ES-I3 (cell line): Measurements from ENCODE around the gene PPIL4.

Source experiments
- H3K36me3 ChIP-seq: 2 replicates; pipeline ENCODE4 v1.6.1; 2013; ENCODE audit warnings: mild to moderate bottlenecking, low read length, control low read depth, moderate library complexity; ENCODE audit not compliant: insufficient read depth
- H3K4me1 ChIP-seq: 2 replicates; pipeline ENCODE4 v1.6.1; 2013; ENCODE audit warnings: mild to moderate bottlenecking, control low read depth, low read length; ENCODE audit not compliant: insufficient read depth
- H3K9ac ChIP-seq: 2 replicates; pipeline ENCODE4 v1.6.1; 2013; ENCODE audit warnings: low read depth, mild to moderate bottlenecking, low read length, moderate library complexity
- H3K9me3 ChIP-seq: 2 replicates; pipeline ENCODE4 v1.6.1; 2013; ENCODE audit warnings: mild to moderate bottlenecking, low read length, moderate library complexity; ENCODE audit not compliant: control insufficient read depth, insufficient read depth

PPIL4 gene

DNA sequence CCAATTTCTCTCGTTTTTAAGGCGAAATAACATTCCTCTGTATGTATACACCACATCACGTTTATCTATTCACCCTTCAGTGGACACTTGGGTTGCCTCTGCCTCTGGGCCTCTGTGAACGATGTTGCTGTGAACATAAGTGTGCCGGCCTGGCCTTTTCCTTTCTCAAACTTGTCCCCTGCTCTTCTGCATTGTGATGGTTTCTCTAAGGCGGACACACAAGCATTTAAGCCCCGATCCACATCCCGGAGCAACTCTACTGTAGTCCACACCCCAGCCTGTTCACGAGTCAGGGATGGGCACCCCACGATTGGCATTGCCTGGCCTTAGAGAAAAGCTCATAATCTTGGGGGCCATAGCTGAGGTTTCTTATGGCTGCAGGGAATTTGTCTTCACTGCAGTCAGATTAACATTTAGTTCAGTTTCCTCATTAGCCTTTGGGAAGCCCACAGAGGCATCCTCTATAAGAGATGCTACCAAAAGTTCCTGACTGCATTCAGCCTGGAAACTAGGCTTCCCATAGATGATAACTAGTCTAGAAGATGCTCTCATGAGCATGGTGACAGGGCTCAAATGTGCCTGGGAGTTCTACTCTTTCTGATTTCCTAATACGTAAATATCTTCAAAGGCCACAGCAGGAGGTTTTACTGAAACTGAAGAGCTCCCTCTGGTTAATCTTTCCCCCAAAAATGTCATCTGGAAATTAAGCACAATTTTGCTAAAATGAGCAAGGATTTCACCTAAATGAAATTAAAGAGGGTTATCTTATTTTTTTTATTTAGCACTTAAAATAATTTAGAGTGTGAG is 61.8 kb downstream of the PPIL4 start:
- Histone ChIP-seq H3K9me3 (no peaks in the 10 kb centered on the region), H3K9ac (no peak overlapping the region), H3K4me1 (peaks cover 4% of the 10 kb centered on the region; the same call in 1 of the 2 replicates), H3K36me3 (no peaks in the 10 kb centered on the region)

DNA sequence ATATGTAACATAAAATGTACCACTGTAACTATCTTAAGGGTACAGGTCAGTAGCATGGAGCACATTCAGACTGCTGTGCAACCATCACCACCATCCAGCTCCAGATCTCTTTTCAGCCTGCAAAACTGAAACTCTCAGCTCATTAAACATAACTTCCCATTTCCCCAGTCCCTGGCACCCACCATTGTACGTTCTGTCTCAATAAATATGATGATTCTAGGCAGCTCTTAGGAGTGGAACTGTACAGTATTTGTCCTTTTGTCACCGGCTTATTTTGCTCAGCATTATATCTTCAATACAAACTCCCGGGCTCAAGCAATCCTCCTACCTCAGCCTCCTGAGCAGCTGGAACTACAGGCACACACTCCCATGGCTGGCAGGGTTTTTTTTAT is 62.5 kb downstream of the PPIL4 start:
- Histone ChIP-seq H3K9me3 (no peaks in the 10 kb centered on the region), H3K4me1 (peaks cover 4% of the 10 kb centered on the region; the same call in 1 of the 2 replicates), H3K9ac (no peak overlapping the region), H3K36me3 (no peaks in the 10 kb centered on the region)

DNA sequence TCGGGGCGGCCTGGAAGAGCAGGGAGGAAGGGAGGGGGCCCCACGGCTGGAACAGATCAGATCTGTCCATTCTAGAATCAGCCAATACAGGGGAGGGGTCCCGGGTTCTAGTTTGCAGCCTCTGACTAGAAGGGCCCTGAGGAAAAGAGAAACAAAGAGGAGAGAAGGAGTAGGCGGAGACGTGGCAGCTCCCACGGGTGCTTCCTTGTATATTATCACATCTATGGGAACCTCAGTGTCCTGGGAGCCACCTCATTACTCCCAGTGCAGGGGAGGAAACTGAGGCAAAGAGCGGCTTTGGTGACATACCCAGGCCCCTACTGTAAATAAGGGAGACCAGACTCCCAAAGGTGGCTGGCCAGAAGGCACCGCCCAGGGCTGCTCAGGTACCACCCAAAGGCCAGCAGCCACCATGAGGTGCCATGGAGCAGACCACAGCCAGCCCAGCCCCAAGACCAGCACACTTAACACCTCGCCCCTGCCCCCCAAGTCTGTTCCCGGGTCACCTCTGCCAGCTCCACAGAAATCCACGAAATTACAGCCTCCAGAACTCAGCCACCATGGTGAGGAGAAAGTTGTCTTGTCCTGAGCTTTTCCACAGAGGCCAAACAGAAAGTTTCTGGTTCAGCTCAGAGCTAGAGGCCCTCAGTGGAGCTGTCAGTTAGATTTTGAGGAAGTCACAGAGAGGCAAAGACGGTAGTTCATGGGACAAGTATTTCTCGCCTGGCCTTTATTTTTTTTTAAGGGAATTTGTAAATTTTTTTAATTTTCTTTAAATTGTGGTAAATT is 63.1 kb downstream of the PPIL4 start:
- peaks cover 4% of the 10 kb centered on the region; the same call in 1 of the 2 replicates for H3K4me1 ChIP-seq
- H3K9me3 ChIP-seq = no peaks in the 10 kb centered on the region
- no peak overlapping the region for H3K9ac ChIP-seq
- no peaks in the 10 kb centered on the region for H3K36me3 ChIP-seq

DNA sequence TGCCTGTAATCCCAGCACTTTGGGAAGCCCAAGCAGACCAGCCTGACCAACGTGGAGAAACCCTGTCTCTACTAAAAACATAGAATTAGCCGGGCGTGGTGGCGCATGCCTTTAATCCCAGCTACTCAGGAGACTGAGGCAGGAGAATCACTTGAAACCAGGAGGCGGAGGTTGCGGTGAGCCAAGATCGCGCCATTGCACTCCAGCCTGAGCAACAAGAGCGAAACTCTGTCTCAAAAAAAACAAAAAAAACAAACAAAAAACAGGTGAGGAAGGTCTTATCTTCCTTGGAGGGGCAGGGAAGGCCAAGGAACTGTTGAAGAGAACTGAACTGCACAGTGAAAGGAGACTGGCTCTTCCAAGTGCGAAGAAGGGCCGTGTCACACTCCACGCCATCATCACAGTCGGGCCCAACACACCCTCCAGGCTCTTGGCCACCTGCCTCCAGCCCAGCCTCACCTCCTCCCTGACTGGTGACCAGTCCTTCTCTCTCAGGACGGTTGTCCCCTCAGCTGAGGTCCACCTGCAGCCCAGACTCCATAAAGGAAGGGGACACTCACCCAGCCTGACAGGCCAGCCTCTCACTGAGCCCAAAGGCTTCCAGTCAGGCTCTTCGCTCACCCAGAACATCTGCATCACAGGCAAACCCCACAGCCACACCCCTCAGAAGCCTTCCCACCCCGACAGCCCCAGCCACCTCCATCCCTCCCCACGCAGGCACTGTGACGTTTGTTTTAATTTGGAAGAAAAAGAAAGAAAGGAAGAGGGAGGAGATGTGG is 65.2 kb downstream of the PPIL4 start:
- peaks cover 4% of the 10 kb centered on the region; the same call in 1 of the 2 replicates for H3K4me1 ChIP-seq
- H3K9me3 ChIP-seq = no peaks in the 10 kb centered on the region
- no peaks in the 10 kb centered on the region for H3K36me3 ChIP-seq
- H3K9ac ChIP-seq = no peak overlapping the region

DNA sequence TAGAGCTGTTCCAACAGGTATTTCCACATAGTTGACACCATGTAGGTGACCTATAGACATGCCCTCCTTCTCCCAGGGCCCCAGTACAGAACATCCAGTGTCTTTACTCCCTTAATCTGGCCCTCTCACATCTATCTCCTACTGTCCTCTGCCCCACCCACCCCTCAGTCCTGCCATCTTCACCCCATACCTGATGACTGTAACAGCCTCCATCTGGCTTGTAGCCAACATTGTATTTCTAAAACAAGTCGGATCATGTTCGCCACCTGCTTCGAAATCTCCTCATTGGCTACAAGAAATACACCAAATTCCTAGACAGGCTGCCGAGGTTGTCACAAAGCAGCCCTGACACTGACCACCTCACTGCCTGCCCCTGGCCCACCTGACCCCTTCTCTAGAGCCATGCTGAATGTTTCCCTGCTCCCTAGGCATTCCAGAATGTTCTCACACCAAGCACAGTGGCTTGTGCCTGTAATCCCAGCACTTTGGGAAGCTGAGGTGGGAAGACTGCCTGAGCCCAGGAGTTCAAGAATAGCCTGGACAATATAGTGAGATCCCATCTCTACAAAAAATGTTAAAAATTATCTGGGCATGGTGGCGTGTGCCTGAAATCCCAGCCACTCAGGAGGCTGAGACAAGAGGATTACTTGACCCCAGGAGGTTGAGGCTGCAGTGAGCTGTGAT is 67.1 kb downstream of the PPIL4 start:
- H3K9me3 ChIP-seq = no peaks in the 10 kb centered on the region
- H3K9ac ChIP-seq = no peak overlapping the region
- peaks cover 6% of the 10 kb centered on the region for H3K4me1 ChIP-seq
- no peaks in the 10 kb centered on the region for H3K36me3 ChIP-seq

DNA sequence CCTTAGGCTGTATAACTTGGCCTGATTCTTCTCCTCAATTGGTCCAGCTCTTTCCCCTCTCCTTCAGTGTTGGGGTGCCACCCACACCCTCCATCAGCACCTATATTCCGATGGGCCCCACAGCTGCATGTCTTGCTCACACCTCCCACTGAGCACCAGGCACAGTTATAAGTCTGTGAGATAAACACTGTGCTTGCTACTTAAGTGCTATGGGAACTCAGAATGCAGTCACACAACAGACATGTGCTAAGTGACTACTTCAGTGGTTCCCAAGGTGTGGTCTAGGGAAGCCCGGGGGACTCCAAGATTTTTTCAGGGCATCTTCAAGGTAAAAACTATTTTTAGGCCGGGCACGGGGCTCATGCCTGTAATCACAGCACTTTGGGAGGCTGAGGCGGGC is 68.3 kb downstream of the PPIL4 start:
- Histone ChIP-seq H3K9ac (no peak overlapping the region), H3K9me3 (no peaks in the 10 kb centered on the region), H3K4me1 (peaks cover 15% of the 10 kb centered on the region), H3K36me3 (no peaks in the 10 kb centered on the region)

DNA sequence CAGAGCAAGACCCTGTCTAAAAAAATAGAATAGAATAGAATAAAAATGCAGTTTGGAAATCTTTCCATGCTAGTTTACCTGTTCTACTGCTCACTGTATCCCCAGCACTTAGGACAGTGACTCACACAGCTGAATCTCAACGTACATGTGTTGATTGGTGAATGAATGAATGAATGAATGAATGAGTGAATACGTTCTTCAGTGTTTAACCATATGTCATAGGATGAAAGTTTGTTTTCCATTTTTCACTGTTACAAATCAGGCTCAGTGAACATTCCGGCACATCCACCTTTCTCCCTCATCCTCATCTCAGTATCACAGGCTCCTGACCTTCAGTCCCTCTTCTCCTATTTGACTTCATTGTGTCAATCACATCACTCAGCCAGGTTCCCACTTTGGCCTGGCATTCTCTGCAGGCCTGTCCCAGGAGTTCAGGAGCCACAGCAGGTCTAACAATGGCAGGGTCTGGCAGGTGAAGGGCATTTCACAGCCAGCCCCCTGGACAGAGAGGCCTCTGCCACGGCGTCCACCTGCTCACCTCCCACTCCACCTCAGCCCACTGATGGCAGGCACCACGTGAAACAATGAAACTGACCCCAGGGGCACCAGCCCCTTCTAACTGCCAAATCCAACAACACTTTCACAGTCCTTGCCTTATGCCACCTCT is 68.9 kb downstream of the PPIL4 start:
- H3K9ac ChIP-seq = no peak overlapping the region
- no peaks in the 10 kb centered on the region for H3K9me3 ChIP-seq
- peaks cover 12% of the 10 kb centered on the region for H3K4me1 ChIP-seq
- no peaks in the 10 kb centered on the region for H3K36me3 ChIP-seq

DNA sequence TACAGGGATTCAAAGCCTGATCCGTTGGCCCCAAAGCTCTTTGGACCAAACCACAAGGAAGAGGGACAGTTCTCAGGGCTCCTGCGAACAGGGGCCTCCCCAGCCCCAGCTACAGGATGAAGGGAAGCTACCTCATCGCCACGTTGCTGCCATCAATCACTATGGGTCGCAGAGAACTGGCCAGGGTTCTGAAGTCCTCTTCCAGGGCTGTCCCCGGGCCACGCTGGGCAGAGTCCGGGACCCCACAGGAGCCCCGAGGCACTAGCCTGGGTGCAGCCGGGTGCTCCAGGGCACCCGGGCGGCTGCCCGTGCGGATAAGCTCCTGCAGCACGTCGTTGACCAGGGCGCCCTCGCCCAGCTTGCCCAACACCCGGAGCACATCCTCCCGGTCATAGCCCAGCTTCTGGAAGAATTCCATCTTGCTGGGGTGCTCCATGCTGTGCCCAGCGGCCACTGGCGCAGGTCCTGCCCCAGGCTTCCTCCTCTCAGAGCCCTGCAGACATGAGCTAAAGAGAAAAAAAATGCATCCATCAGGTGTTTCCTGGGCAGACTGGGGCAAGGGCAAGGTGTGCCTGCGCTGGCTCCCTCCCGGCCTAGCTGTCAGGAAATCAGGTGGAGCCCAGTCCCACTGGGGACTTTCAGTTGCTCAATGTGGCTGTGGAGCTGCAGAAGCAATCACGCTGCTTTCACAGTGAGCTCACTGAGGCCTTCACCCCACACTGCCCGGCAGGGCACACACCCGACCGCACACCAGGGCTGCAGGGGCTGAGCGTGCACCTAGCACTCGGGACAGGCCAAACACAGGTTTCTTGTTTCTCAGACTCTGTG is 71.5 kb downstream of the PPIL4 start:
- Histone ChIP-seq H3K36me3 (no peaks in the 10 kb centered on the region), H3K9me3 (no peaks in the 10 kb centered on the region), H3K9ac (no peak overlapping the region), H3K4me1 (peaks cover 11% of the 10 kb centered on the region)

DNA sequence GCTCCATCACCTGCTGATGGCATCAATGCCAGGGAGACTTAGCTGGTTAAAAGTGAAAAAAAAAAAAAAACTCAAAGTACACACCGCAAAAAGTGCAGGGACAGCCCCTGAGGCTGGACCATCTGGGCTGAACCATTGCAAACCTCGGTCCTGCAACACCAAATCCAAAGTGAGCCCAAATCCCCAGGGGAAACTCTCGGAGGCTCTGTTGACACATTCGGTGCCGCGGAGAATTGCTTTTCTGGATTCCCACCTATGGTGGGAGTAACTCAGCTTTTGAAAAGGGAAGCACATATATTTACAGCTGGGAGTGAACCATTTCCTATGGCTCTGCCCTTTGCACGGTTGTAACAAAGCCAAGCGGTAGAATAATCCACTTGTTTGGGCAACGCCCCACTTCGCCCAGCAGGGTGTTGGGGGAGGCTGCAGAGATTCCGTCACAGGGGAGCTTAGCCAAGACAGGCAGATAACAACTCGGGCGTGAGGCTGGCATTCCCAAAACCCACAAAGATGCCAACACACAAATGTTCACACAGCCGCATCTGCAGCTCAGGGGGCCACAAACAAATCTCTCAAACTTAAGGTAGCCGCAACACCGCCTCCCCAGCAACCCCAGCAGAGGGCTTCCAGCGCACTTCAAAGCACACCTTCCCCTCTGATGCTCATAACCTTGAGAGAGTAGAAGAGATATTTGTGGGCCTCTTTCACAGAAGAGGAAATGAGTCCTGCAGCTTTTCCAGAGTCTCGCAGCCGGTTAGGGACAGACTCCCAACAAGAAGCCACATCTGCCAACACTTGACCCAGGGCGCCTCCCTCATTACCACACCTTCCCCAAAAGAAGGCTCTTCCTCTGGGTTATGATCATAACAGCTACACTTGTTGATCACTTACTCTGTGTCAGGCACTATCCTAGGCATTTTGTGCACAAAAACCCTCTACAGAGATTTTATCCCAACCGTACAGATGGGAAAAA is 72.5 kb downstream of the PPIL4 start:
- no peaks in the 10 kb centered on the region for H3K9me3 ChIP-seq
- peaks cover 11% of the 10 kb centered on the region for H3K4me1 ChIP-seq
- no peak overlapping the region for H3K9ac ChIP-seq
- H3K36me3 ChIP-seq = no peaks in the 10 kb centered on the region

DNA sequence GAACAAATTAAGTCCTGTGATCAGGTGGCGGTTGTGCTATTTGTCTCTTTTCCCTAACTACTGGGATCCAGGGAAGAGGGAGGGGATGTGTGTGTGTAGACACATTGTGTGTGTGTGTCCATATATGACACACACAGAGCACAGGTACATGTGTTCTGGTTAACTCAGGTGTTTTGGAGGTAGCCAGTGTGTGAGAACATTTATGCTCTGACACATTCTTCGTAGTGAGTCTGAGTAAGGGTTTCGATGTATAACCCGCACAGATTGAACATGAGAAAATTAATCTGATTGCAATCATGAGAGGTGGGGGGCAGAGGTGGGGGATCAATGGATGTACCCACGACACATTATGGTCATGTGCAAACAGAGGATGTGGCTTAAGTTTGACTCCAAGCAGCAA is 73.6 kb downstream of the PPIL4 start:
- no peaks in the 10 kb centered on the region for H3K36me3 ChIP-seq
- no peaks in the 10 kb centered on the region for H3K9me3 ChIP-seq
- H3K9ac ChIP-seq = no peak overlapping the region
- H3K4me1 ChIP-seq = peaks cover 11% of the 10 kb centered on the region

DNA sequence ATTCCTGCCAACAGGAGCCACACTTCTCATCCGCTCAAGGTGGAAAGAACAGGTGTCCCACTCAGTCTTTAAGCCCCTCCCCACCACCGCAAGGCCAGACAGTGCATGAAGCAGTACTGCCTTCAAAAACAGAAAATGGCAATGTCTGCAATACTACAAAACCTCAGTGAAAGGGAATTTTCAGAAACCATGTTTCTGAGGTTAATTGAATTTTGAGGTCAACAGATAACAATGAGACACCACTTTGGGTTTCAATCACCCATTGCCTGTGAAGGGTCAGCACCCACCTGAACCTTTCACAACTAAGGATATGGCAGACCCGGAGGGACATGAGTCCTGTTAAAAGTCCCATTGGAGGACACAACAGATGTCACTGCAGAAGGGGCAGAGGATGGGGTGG is 74.0 kb downstream of the PPIL4 start:
- Histone ChIP-seq H3K4me1 (peaks cover 11% of the 10 kb centered on the region), H3K36me3 (no peaks in the 10 kb centered on the region), H3K9me3 (no peaks in the 10 kb centered on the region), H3K9ac (no peak overlapping the region)

DNA sequence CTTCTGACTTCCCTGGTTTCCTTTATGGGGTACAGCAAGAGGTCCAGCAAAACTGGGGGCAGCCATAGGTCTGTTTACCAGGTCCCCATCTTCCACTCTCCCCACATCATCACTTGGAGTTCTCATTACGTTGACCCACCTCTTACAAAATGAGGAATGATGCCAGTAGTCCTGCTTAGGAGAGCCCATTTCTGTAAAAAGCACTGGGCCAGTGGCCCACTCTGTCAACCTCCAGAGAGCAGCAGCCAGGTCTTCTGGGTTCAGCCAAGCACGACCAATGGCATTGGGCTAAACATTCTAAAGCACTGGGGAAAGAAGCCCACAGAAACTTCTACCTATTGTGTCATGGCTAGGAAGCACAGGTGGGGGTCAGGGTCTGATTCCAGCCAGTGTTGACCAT is 74.9 kb downstream of the PPIL4 start:
- Histone ChIP-seq H3K9ac (no peak overlapping the region), H3K4me1 (peaks cover 11% of the 10 kb centered on the region), H3K36me3 (no peaks in the 10 kb centered on the region), H3K9me3 (no peaks in the 10 kb centered on the region)
